MM.1S (cell line): Measurements from ENCODE around the gene IGSF6.

Source experiments
- DNase-seq: peaks from one replicate; pipeline ENCODE4 v3.0.0-alpha.2; 2015
- H2AFZ ChIP-seq: fragments of 300-600 bp; sonication (generic); 2 replicates; pipeline ENCODE4 v1.6.0; 2016; ENCODE audit warnings: antibody characterized with exemption, low read length
- H3F3A ChIP-seq: fragments of 300-600 bp; sonication (generic); 2 replicates; pipeline ENCODE4 v1.6.1; 2016; ENCODE audit warnings: mild to moderate bottlenecking, antibody characterized with exemption, low read length, moderate library complexity, mixed read lengths; ENCODE audit not compliant: insufficient read depth
- H3K27ac ChIP-seq: fragments of 300-600 bp; sonication (generic); 2 replicates; pipeline ENCODE4 v1.5.1; 2016; ENCODE audit warnings: mild to moderate bottlenecking, low read length
- H3K27me3 ChIP-seq: fragments of 300-600 bp; sonication (generic); replicated peaks from 2 replicates; pipeline ENCODE4 v1.6.0; 2016; ENCODE audit warnings: low read length; ENCODE audit not compliant: insufficient read depth
- H3K36me3 ChIP-seq: fragments of 300-600 bp; sonication (generic); replicated peaks from 2 replicates; pipeline ENCODE4 v1.6.1; 2016; ENCODE audit warnings: mild to moderate bottlenecking, low read length, mixed read lengths; ENCODE audit not compliant: insufficient read depth
- H3K4me1 ChIP-seq: fragments of 300-600 bp; sonication (generic); 2 replicates; pipeline ENCODE4 v1.6.1; 2016; ENCODE audit warnings: low read length, mixed read lengths
- H3K4me2 ChIP-seq: fragments of 300-600 bp; sonication (generic); 2 replicates; pipeline ENCODE4 v1.6.0; 2016; ENCODE audit warnings: low read depth, low read length
- H3K4me3 ChIP-seq: fragments of 300-600 bp; sonication (generic); 2 replicates; pipeline ENCODE4 v1.5.1; 2016; ENCODE audit warnings: low read length, mixed read lengths
- H3K79me2 ChIP-seq: fragments of 300-600 bp; sonication (generic); 2 replicates; pipeline ENCODE4 v1.6.1; 2016; ENCODE audit warnings: mixed run types, low read length, mixed read lengths
- H3K9ac ChIP-seq: fragments of 300-600 bp; sonication (generic); 2 replicates; pipeline ENCODE4 v1.6.1; 2016; ENCODE audit warnings: low read length, mixed read lengths
- H3K9me2 ChIP-seq: fragments of 300-600 bp; sonication (generic); replicated peaks from 2 replicates; pipeline ENCODE4 v1.6.1; 2016; ENCODE audit warnings: mild to moderate bottlenecking, low read length, mixed read lengths; ENCODE audit not compliant: insufficient read depth
- H3K9me3 ChIP-seq: fragments of 300-600 bp; sonication (generic); replicated peaks from 2 replicates; pipeline ENCODE4 v1.6.1; 2016; ENCODE audit warnings: mild to moderate bottlenecking, low read length, mixed read lengths; ENCODE audit not compliant: insufficient read depth
- H4K20me1 ChIP-seq: fragments of 300-600 bp; sonication (generic); 2 replicates; pipeline ENCODE4 v1.6.1; 2016; ENCODE audit warnings: mild to moderate bottlenecking, low read length, moderate library complexity, mixed read lengths; ENCODE audit not compliant: insufficient read depth
- CTCF ChIP-seq: fragments of 300-600 bp; sonication (generic); IDR thresholded peaks from 2 replicates; pipeline ENCODE4 v1.5.1; 2016; ENCODE audit warnings: antibody characterized with exemption, low read length, mixed read lengths
- EZH2 ChIP-seq: fragments of 300-600 bp; sonication (generic); optimal IDR thresholded peaks from 2 replicates; pipeline ENCODE3; 2017; ENCODE audit warnings: low read depth, mild to moderate bottlenecking, antibody characterized with exemption, low read length, mixed read lengths
- EZH2phosphoT487 ChIP-seq: fragments of 300-600 bp; sonication (generic); IDR thresholded peaks from 2 replicates; pipeline ENCODE4 v1.6.1; 2018; ENCODE audit warnings: antibody characterized with exemption, low read length

Gene IGSF6

GRCh38 chr16:21611556-21612384 lies 40.6 kb downstream of the IGSF6 start:
- Histone ChIP-seq H3F3A (no peaks in the 10 kb centered on the region), H3K79me2 (peaks cover 99% of the 10 kb centered on the region), H3K9me2 (no peaks in the 10 kb centered on the region), H3K9ac (no peak overlapping the region), H4K20me1 (no peaks in the 10 kb centered on the region), H3K4me3 (no peak overlapping the region), H3K27me3 (no peaks in the 10 kb centered on the region), H3K4me2 (no peak overlapping the region), H3K9me3 (no peaks in the 10 kb centered on the region), H3K36me3 (no peaks in the 10 kb centered on the region), H2AFZ (no peak overlapping the region), H3K4me1 (no peaks in the 10 kb centered on the region), H3K27ac (no peak overlapping the region)
- DNase-seq: no peak
- TF ChIP-seq EZH2phosphoT487: no peak
- no peak for TF ChIP-seq EZH2
- TF ChIP-seq CTCF: no peak

GRCh38 chr16:21611198-21611555 lies 41.2 kb downstream of the IGSF6 start:
- TF ChIP-seq EZH2 (no peak), EZH2phosphoT487 (no peak), CTCF (no peak)
- no peak overlapping the region for H3K4me2 ChIP-seq
- H3K27ac ChIP-seq: no peak overlapping the region

GRCh38 chr16:21610766-21611165 lies 41.6 kb downstream of the IGSF6 start:
- Histone ChIP-seq H3K9ac (no peak overlapping the region), H3K4me3 (no peak overlapping the region), H3F3A (no peaks in the 10 kb centered on the region), H3K36me3 (no peaks in the 10 kb centered on the region), H3K27ac (no peak overlapping the region), H3K4me1 (no peaks in the 10 kb centered on the region), H3K9me3 (no peaks in the 10 kb centered on the region), H3K4me2 (no peak overlapping the region), H3K79me2 (peaks cover 100% of the 10 kb centered on the region), H4K20me1 (no peaks in the 10 kb centered on the region), H2AFZ (no peak overlapping the region), H3K27me3 (no peaks in the 10 kb centered on the region), H3K9me2 (no peaks in the 10 kb centered on the region)
- DNase-seq: no peak
- TF ChIP-seq CTCF (no peak), EZH2 (no peak), EZH2phosphoT487 (no peak)

More at GRCh38 chr16:21611198-21611555, 41.2 kb downstream of the IGSF6 start:
- Histone ChIP-seq H3K4me3 (no peak overlapping the region), H3K27me3 (no peaks in the 10 kb centered on the region), H3K9me3 (no peaks in the 10 kb centered on the region), H4K20me1 (no peaks in the 10 kb centered on the region), H3K9ac (no peak overlapping the region), H3F3A (no peaks in the 10 kb centered on the region), H2AFZ (no peak overlapping the region), H3K36me3 (no peaks in the 10 kb centered on the region), H3K9me2 (no peaks in the 10 kb centered on the region), H3K79me2 (peaks cover 100% of the 10 kb centered on the region), H3K4me1 (no peaks in the 10 kb centered on the region)
- DNase-seq: no peak
